ENCODE data around the gene PTGER2. TPM values are rescaled to one million over a fixed set of nuclear protein-coding genes. Genes with fewer than 3 reads are reported as not detected.

Gene PTGER2
- total and polyA plus RNA-seq, 4 donors: 2.0 to 20.6 (median 6.8) TPM

- no peaks in the 10 kb centered on the region for H3K27me3 ChIP-seq (ENCODE audit: control insufficient read depth in 3 of 3, insufficient read depth in 3 of 3, low read length in 2 of 3)
- TF ChIP-seq CTCF (IDR thresholded peaks at IDR 0.05; ENCODE audit: control extremely low read depth, extremely low read depth): peak; percentile 57
- ATAC-seq (ENCODE audit: insufficient read depth, low FRiP score) (peak; percentile 62), DNase-seq (peak in 2 of 3 donors; percentile 82 to 85)
- no peaks in the 10 kb centered on the region for H3K4me1 ChIP-seq (ENCODE audit: control insufficient read depth in 5 of 5, insufficient read depth in 5 of 5, low read length in 5 of 5)
- no peaks in the 10 kb centered on the region for H3K36me3 ChIP-seq (ENCODE audit: control insufficient read depth in 4 of 4, insufficient read depth in 4 of 4, low read length in 4 of 4)
- H3K27ac ChIP-seq (ENCODE audit: low read depth in 1 of 2, low read length in 1 of 2): no peak overlapping the region
- H3K9ac ChIP-seq (ENCODE audit: insufficient read depth in 1 of 2, low read length in 2 of 2): no peak overlapping the region
- H3K4me3 ChIP-seq: no peak overlapping the region
- no peaks in the 10 kb centered on the region for H3K9me3 ChIP-seq (ENCODE audit: control insufficient read depth in 4 of 4, insufficient read depth in 3 of 4, low read length in 3 of 4)
These were observed 14.3 kb upstream of the PTGER2 start for GRCh38 chr14:52299692-52300278.

- Histone ChIP-seq H3K27me3 (ENCODE audit: control insufficient read depth in 3 of 3, insufficient read depth in 3 of 3, low read length in 2 of 3) (no peaks in the 10 kb centered on the region), H3K9ac (ENCODE audit: insufficient read depth in 1 of 2, low read length in 2 of 2) (no peak overlapping the region), H3K4me3 (no peak overlapping the region), H3K27ac (ENCODE audit: low read depth in 1 of 2, low read length in 1 of 2) (no peak overlapping the region), H3K9me3 (ENCODE audit: control insufficient read depth in 4 of 4, insufficient read depth in 3 of 4, low read length in 3 of 4) (no peaks in the 10 kb centered on the region), H3K36me3 (ENCODE audit: control insufficient read depth in 4 of 4, insufficient read depth in 4 of 4, low read length in 4 of 4) (no peaks in the 10 kb centered on the region), H3K4me1 (ENCODE audit: control insufficient read depth in 5 of 5, insufficient read depth in 5 of 5, low read length in 5 of 5) (peaks cover 0 to 1% (median 0%) of the 10 kb centered on the region in 5 donors)
- ATAC-seq (ENCODE audit: insufficient read depth, low FRiP score) (no peak), DNase-seq (no peak)
- no peak for TF ChIP-seq CTCF (IDR thresholded peaks at IDR 0.05; ENCODE audit: control extremely low read depth, extremely low read depth)
- WGBS, 2 donors: 45 to 59% methylated on average over 4 of the region's 4 CpGs
These were observed 10.9 kb upstream of the PTGER2 start for GRCh38 chr14:52303236-52303635.

GRCh38 chr14:52304248-52304904 lies 9.7 kb upstream of the PTGER2 start:
- Histone ChIP-seq H3K36me3 (ENCODE audit: control insufficient read depth in 4 of 4, insufficient read depth in 4 of 4, low read length in 4 of 4) (no peaks in the 10 kb centered on the region), H3K4me1 (ENCODE audit: control insufficient read depth in 5 of 5, insufficient read depth in 5 of 5, low read length in 5 of 5) (peaks cover 0 to 1% (median 0%) of the 10 kb centered on the region in 5 donors), H3K27me3 (ENCODE audit: control insufficient read depth in 3 of 3, insufficient read depth in 3 of 3, low read length in 2 of 3) (no peaks in the 10 kb centered on the region), H3K9me3 (ENCODE audit: control insufficient read depth in 4 of 4, insufficient read depth in 3 of 4, low read length in 3 of 4) (no peaks in the 10 kb centered on the region), H3K9ac (ENCODE audit: insufficient read depth in 1 of 2, low read length in 2 of 2) (no peak overlapping the region), H3K4me3 (no peak overlapping the region), H3K27ac (ENCODE audit: low read depth in 1 of 2, low read length in 1 of 2) (no peak overlapping the region)
- ATAC-seq (ENCODE audit: insufficient read depth, low FRiP score) (no peak), DNase-seq (no peak)
- 82 to 88% methylated on average over 4 of the region's 4 CpGs for WGBS, 2 donors
- no peak for TF ChIP-seq CTCF (IDR thresholded peaks at IDR 0.05; ENCODE audit: control extremely low read depth, extremely low read depth)

All from lung (tissue), 12 donors.